T-helper 2 cell treated with Interferon-gamma antibody and Interleukin-4, amounts not matched to agents 5 μg/mL and 100 μg/mL, for 36 hours (primary cell): Measurements from ENCODE around the gene LRP6.

Experiments used
- DNase-seq: peaks from one replicate; pipeline ENCODE4 v3.0.0; 2021; ENCODE audit warnings: low spot score
- H3K27ac Mint-ChIP-seq: one replicate; pipeline ENCODE4 v1.8.0; 2021; ENCODE audit warnings: mild to moderate bottlenecking, mixed read lengths
- H3K27me3 Mint-ChIP-seq: one replicate; pipeline ENCODE4 v1.8.0; 2021; ENCODE audit warnings: low read depth, mixed read lengths
- H3K36me3 Mint-ChIP-seq: one replicate; pipeline ENCODE4 v1.8.0; 2021; ENCODE audit warnings: low read depth, mixed read lengths
- H3K4me1 Mint-ChIP-seq: one replicate; pipeline ENCODE4 v1.8.0; 2021; ENCODE audit warnings: low read depth, mixed read lengths
- H3K4me3 Mint-ChIP-seq: one replicate; pipeline ENCODE4 v1.8.0; 2022; ENCODE audit warnings: mild to moderate bottlenecking, moderate library complexity, mixed read lengths
- H3K9me3 Mint-ChIP-seq: one replicate; pipeline ENCODE4 v1.8.0; 2021; ENCODE audit warnings: mixed read lengths

LRP6 gene

GRCh38 chr12:12198124-12198523 is 68.7 kb downstream of the LRP6 start:
- Mint-ChIP-seq H3K36me3 (no peaks in the 10 kb centered on the region), H3K4me3 (no peak overlapping the region), H3K27me3 (peaks cover 37% of the 10 kb centered on the region), H3K9me3 (peaks cover 25% of the 10 kb centered on the region), H3K27ac (no peak overlapping the region), H3K4me1 (peaks cover 1% of the 10 kb centered on the region)
- DNase-seq = no peak

- Mint-ChIP-seq H3K36me3 (no peaks in the 10 kb centered on the region), H3K27me3 (peaks cover 41% of the 10 kb centered on the region), H3K4me3 (no peak overlapping the region), H3K27ac (no peak overlapping the region), H3K4me1 (peaks cover 1% of the 10 kb centered on the region), H3K9me3 (peaks cover 25% of the 10 kb centered on the region)
- no peak for DNase-seq
Measured at GRCh38 chr12:12197128-12197527, 69.7 kb downstream of the LRP6 start.

GRCh38 chr12:12195516-12195915 is 71.3 kb downstream of the LRP6 start:
- Mint-ChIP-seq H3K4me1 (no peaks in the 10 kb centered on the region), H3K27me3 (peaks cover 42% of the 10 kb centered on the region), H3K27ac (no peak overlapping the region)

DNA sequence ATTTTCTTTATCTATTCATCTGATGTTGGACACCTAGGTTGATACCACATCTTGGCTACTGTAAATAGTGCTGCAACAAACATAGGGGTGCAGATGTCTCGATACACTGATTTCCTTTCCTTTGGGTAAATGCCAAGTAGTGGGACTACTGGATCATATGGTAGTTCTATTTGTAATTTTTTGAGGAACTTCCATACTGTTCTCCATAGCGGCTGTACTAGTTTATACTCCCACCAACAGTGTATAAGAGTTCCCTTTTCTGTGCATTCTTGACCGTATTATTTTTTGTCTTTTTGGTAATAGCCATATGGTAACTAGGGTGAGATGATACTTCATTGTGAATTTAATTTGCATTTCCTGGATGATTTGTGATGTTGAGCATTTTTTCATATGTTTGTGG is 71.8 kb downstream of the LRP6 start:
- DNase-seq = no peak
- Mint-ChIP-seq H3K9me3 (peaks cover 22% of the 10 kb centered on the region), H3K36me3 (no peaks in the 10 kb centered on the region), H3K27me3 (peaks cover 44% of the 10 kb centered on the region), H3K4me1 (no peaks in the 10 kb centered on the region), H3K4me3 (no peak overlapping the region), H3K27ac (no peak overlapping the region)

More at GRCh38 chr12:12195516-12195915, 71.3 kb downstream of the LRP6 start:
- Mint-ChIP-seq H3K4me3 (no peak overlapping the region), H3K9me3 (peaks cover 25% of the 10 kb centered on the region), H3K36me3 (no peaks in the 10 kb centered on the region)
- no peak for DNase-seq

DNA sequence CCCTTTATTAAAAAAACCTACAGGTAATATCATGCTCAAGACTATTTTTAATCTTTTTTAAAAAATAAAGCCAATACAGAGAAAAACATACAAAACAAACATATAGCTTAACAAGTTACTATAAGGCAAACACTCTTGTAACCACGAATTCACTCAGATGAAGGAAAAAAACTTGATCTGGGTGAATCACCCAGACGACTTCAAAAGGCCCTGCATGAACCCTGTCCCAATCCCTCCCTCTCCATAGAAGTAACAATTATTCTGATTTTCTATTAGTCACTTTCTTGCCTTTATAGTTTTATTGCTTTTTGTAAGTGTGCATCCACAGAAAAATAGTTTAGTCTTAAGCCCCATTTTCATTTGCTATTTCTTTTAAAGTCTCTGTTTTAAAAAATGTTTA is 72.6 kb downstream of the LRP6 start:
- Mint-ChIP-seq H3K36me3 (no peaks in the 10 kb centered on the region), H3K9me3 (peaks cover 19% of the 10 kb centered on the region), H3K27ac (no peak overlapping the region), H3K4me3 (no peak overlapping the region), H3K27me3 (peaks cover 46% of the 10 kb centered on the region), H3K4me1 (no peaks in the 10 kb centered on the region)
- no peak for DNase-seq

GRCh38 chr12:12191008-12191407 is 75.8 kb downstream of the LRP6 start:
- no peaks in the 10 kb centered on the region for H3K9me3 Mint-ChIP-seq
- H3K4me3 Mint-ChIP-seq = no peak overlapping the region
- no peak overlapping the region for H3K27ac Mint-ChIP-seq
- DNase-seq = no peak
- peaks cover 53% of the 10 kb centered on the region for H3K27me3 Mint-ChIP-seq
- H3K4me1 Mint-ChIP-seq = no peaks in the 10 kb centered on the region
- H3K36me3 Mint-ChIP-seq = no peaks in the 10 kb centered on the region

GRCh38 chr12:12190087-12190809 is 76.6 kb downstream of the LRP6 start:
- Mint-ChIP-seq H3K27me3 (peaks cover 53% of the 10 kb centered on the region), H3K27ac (no peak overlapping the region)
- DNase-seq = no peak

DNA sequence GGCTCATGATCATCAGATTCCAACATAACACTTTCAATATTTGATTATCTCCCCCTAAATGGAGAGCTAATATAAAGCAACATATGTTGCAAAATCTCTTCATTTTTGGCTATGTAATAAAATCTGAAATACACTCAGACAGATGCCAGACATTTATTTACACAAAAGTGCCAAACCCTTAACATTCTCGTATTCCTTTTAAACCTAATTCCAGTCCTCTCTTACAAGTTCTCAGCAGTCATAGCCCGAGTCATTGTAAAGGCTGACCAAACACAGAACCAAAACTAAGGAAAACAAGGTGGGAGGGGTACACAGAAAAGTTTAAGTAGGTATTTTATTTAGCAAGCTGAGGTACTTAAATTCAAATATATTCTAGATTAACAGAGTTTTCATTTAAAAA is 81.4 kb downstream of the LRP6 start:
- peaks cover 58% of the 10 kb centered on the region for H3K27me3 Mint-ChIP-seq
- no peaks in the 10 kb centered on the region for H3K4me1 Mint-ChIP-seq
- H3K9me3 Mint-ChIP-seq = no peaks in the 10 kb centered on the region
- H3K36me3 Mint-ChIP-seq = no peaks in the 10 kb centered on the region
- H3K4me3 Mint-ChIP-seq = no peak overlapping the region
- H3K27ac Mint-ChIP-seq = no peak overlapping the region
- DNase-seq = no peak

More at GRCh38 chr12:12190087-12190809, 76.6 kb downstream of the LRP6 start:
- H3K4me3 Mint-ChIP-seq = no peak overlapping the region
- no peaks in the 10 kb centered on the region for H3K9me3 Mint-ChIP-seq
- no peaks in the 10 kb centered on the region for H3K4me1 Mint-ChIP-seq
- no peaks in the 10 kb centered on the region for H3K36me3 Mint-ChIP-seq

- H3K27ac Mint-ChIP-seq = no peak overlapping the region
- DNase-seq = no peak
- no peak overlapping the region for H3K4me3 Mint-ChIP-seq
- H3K4me1 Mint-ChIP-seq = no peaks in the 10 kb centered on the region
- H3K36me3 Mint-ChIP-seq = no peaks in the 10 kb centered on the region
- H3K27me3 Mint-ChIP-seq = peaks cover 56% of the 10 kb centered on the region
- H3K9me3 Mint-ChIP-seq = no peaks in the 10 kb centered on the region
Measured at GRCh38 chr12:12182703-12183365, 84.0 kb downstream of the LRP6 start.

GRCh38 chr12:12181511-12181910 is 85.3 kb downstream of the LRP6 start:
- H3K27me3 Mint-ChIP-seq = peaks cover 61% of the 10 kb centered on the region
- no peaks in the 10 kb centered on the region for H3K36me3 Mint-ChIP-seq
- H3K4me1 Mint-ChIP-seq = no peaks in the 10 kb centered on the region
- H3K4me3 Mint-ChIP-seq = no peak overlapping the region
- H3K27ac Mint-ChIP-seq = no peak overlapping the region
- no peaks in the 10 kb centered on the region for H3K9me3 Mint-ChIP-seq
- no peak for DNase-seq

- H3K9me3 Mint-ChIP-seq = no peaks in the 10 kb centered on the region
- no peak overlapping the region for H3K4me3 Mint-ChIP-seq
- H3K27ac Mint-ChIP-seq = no peak overlapping the region
- no peak for DNase-seq
- H3K27me3 Mint-ChIP-seq = peaks cover 66% of the 10 kb centered on the region
- H3K4me1 Mint-ChIP-seq = no peaks in the 10 kb centered on the region
- no peaks in the 10 kb centered on the region for H3K36me3 Mint-ChIP-seq
Measured at GRCh38 chr12:12180575-12180974, 86.3 kb downstream of the LRP6 start.

DNA sequence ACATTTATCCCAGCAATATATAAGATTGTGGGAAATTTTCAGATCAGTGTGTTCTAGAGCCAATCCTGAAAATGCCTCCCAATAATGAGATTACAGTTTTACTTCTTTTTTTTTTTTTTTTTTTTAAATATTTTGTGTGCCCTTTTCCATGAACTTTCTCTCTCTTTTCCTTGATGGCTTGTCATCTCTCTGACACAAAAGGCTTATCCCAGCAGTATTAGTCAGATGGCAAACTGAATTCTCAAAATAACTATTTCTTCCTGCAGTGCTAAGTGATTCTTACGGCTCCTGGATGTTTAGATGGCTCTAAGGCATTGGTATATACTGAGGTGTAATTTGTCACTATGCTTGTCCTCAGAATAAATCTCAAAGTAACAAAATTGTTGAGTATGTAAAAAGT is 86.7 kb downstream of the LRP6 start:
- no peak for DNase-seq
- Mint-ChIP-seq H3K36me3 (no peaks in the 10 kb centered on the region), H3K4me3 (no peak overlapping the region), H3K27me3 (peaks cover 62% of the 10 kb centered on the region), H3K27ac (no peak overlapping the region), H3K4me1 (no peaks in the 10 kb centered on the region), H3K9me3 (no peaks in the 10 kb centered on the region)

DNA sequence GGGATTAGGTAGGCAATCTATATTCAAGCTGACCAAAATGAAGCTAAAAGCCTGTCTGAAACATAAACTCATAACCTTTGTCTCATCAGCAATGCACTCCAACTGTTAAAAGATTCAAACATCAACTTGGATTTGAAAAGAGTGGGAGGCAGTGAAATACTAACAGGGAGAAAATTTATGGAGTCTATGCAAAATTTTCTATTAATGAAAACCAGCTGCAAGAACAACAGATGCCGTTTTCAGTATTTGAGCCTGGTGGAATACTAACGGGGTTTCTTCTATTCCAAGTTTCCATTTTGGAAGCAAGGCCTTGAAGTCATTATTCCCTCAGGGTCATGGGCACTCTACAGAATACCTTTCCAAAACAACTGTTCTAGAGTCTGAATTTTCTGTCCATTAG is 88.3 kb downstream of the LRP6 start:
- no peak overlapping the region for H3K27ac Mint-ChIP-seq
- peaks cover 60% of the 10 kb centered on the region for H3K27me3 Mint-ChIP-seq
- H3K4me1 Mint-ChIP-seq = no peaks in the 10 kb centered on the region
- H3K4me3 Mint-ChIP-seq = no peak overlapping the region
- no peaks in the 10 kb centered on the region for H3K9me3 Mint-ChIP-seq
- no peak for DNase-seq
- H3K36me3 Mint-ChIP-seq = no peaks in the 10 kb centered on the region

GRCh38 chr12:12176402-12176801 is 90.4 kb downstream of the LRP6 start:
- Mint-ChIP-seq H3K27me3 (peaks cover 58% of the 10 kb centered on the region), H3K36me3 (no peaks in the 10 kb centered on the region), H3K4me3 (no peak overlapping the region), H3K4me1 (peaks cover 9% of the 10 kb centered on the region), H3K9me3 (no peaks in the 10 kb centered on the region), H3K27ac (no peak overlapping the region)
- DNase-seq = no peak
